ENCODE measurements around the gene MOAP1.
"Not testable (repeated sequence)": the region's sequence is repeated elsewhere in the genome, so short reads cannot be mapped to it uniquely, and the experiment has no call there.

Gene MOAP1

GRCh38 chr14:93184391-93185348 lies at the start of gene MOAP1, which contains the start of gene LYSET:
TSS of gene MOAP1 (minus strand) at chr14:93184897. CDS start at chr14:93184242, 655 bp downstream.
TSS of gene LYSET (plus strand) at chr14:93185317. CDS start at chr14:93185406, 89 bp downstream.
- peak; percentile 79 for DNase-seq

- not testable (repeated sequence) for DNase-seq
These were observed 48.4 kb upstream of the MOAP1 start for GRCh38 chr14:93233078-93233477.

- DNase-seq: no peak
These were observed 47.5 kb upstream of the MOAP1 start for GRCh38 chr14:93232159-93232558.

GRCh38 chr14:93231129-93231979 lies 46.7 kb upstream of the MOAP1 start:
- DNase-seq: no peak

GRCh38 chr14:93230539-93230938 lies 45.8 kb upstream of the MOAP1 start:
- no peak for DNase-seq

- no peak for DNase-seq
These were observed 43.9 kb upstream of the MOAP1 start for GRCh38 chr14:93228550-93228949.

GRCh38 chr14:93223565-93223964 lies 38.9 kb upstream of the MOAP1 start:
- no peak for DNase-seq

GRCh38 chr14:93220509-93220908 lies 35.8 kb upstream of the MOAP1 start:
- no peak for DNase-seq

GRCh38 chr14:93219103-93219726 lies 34.5 kb upstream of the MOAP1 start:
- DNase-seq: peak; percentile 62

GRCh38 chr14:93214598-93214997 lies 29.9 kb upstream of the MOAP1 start:
- DNase-seq: no peak

- no peak for DNase-seq
These were observed 27.7 kb upstream of the MOAP1 start for GRCh38 chr14:93212432-93212831.

GRCh38 chr14:93207468-93208308 lies 23.0 kb upstream of the MOAP1 start:
- DNase-seq: peak; percentile 67

- DNase-seq: peak; percentile 97
These were observed 22.2 kb upstream of the MOAP1 start, which contains the start of the genes GON7 and UBR7 for GRCh38 chr14:93206793-93207467. TSS of gene GON7 (minus strand) at chr14:93207065. CDS start at chr14:93207037, 28 bp downstream. TSS of gene UBR7 (plus strand) at chr14:93207256. CDS start at chr14:93207292, 36 bp downstream.

GRCh38 chr14:93201155-93201704 lies 16.5 kb upstream of the MOAP1 start:
- DNase-seq: no peak

- no peak for DNase-seq
These were observed 15.9 kb upstream of the MOAP1 start for GRCh38 chr14:93200553-93200952.

- DNase-seq: no peak
These were observed 14.3 kb upstream of the MOAP1 start for GRCh38 chr14:93199031-93199430.

- DNase-seq: no peak
These were observed 10.8 kb upstream of the MOAP1 start for GRCh38 chr14:93195316-93195999.

- DNase-seq: no peak
These were observed 2.3 kb upstream of the MOAP1 start for GRCh38 chr14:93186956-93187355.

GRCh38 chr14:93186466-93186865 lies 1.8 kb upstream of the MOAP1 start:
- DNase-seq: peak; percentile 44

- no peak for DNase-seq
These were observed 638 bp upstream of the MOAP1 start for GRCh38 chr14:93185349-93185720.

Data from OCI-M1 (cell line).